ENCODE measurements around the gene HTRA1.

The HTRA1 gene

DNA sequence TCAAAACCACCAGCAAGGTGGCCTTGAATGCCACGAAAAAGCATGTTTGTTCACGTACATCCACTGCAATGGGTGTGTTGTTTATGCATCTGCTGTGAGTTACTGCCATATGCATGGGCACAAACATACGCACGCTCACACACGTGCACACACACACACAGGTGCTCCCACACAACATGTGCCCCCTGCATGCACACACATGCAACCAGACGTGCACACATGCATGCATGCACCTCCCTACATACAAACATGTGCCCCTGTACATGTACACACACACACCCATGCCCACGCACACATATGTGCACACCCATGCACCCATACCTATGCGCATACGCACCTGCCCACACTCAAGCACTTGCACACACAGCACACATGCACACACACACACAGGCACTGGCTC, 89.1 kb downstream of the HTRA1 start:
- H3F3A ChIP-seq (ENCODE audit: low read depth) = no peaks in the 10 kb centered on the region
- H3K36me3 ChIP-seq (ENCODE audit: insufficient read depth, low read length) = no peaks in the 10 kb centered on the region
- TF ChIP-seq EZH2phosphoT487 (IDR thresholded peaks at IDR 0.05; ENCODE audit: borderline replicate concordance) = no peak
- TF ChIP-seq, protein P1, sequence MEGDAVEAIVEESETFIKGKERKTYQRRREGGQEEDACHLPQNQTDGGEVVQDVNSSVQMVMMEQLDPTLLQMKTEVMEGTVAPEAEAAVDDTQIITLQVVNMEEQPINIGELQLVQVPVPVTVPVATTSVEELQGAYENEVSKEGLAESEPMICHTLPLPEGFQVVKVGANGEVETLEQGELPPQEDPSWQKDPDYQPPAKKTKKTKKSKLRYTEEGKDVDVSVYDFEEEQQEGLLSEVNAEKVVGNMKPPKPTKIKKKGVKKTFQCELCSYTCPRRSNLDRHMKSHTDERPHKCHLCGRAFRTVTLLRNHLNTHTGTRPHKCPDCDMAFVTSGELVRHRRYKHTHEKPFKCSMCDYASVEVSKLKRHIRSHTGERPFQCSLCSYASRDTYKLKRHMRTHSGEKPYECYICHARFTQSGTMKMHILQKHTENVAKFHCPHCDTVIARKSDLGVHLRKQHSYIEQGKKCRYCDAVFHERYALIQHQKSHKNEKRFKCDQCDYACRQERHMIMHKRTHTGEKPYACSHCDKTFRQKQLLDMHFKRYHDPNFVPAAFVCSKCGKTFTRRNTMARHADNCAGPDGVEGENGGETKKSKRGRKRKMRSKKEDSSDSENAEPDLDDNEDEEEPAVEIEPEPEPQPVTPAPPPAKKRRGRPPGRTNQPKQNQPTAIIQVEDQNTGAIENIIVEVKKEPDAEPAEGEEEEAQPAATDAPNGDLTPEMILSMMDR (conservative IDR thresholded peaks at IDR 0.05; ENCODE audit: low read length) = no peak
- H3K9me3 ChIP-seq (ENCODE audit: insufficient read depth, low read depth, low read length) = no peaks in the 10 kb centered on the region
- H4K20me1 ChIP-seq (ENCODE audit: insufficient read depth, low read length, poor library complexity, severe bottlenecking) = no peaks in the 10 kb centered on the region
- no peaks in the 10 kb centered on the region for H3K27me3 ChIP-seq (ENCODE audit: insufficient read depth, low read length, poor library complexity, severe bottlenecking)
- H3K9ac ChIP-seq (ENCODE audit: low read depth, low read length, poor library complexity, severe bottlenecking) = no peak overlapping the region
- no peak overlapping the region for H3K4me2 ChIP-seq (ENCODE audit: low read depth, low read length, poor library complexity, severe bottlenecking)
- peak overlapping the region; percentile 54; the same call in 1 of the 2 replicates for H2AFZ ChIP-seq (ENCODE audit: low read length)
- H3K9me2 ChIP-seq (replicated peaks; ENCODE audit: low read depth, low read length) = no peaks in the 10 kb centered on the region
- H3K4me3 ChIP-seq (ENCODE audit: low read length, poor library complexity, severe bottlenecking) = no peak overlapping the region
- H3K79me2 ChIP-seq (ENCODE audit: insufficient read depth, low read length) = no peaks in the 10 kb centered on the region
- peaks cover 36% of the 10 kb centered on the region for H3K4me1 ChIP-seq (ENCODE audit: insufficient read depth, low read length, poor library complexity, severe bottlenecking)

DNA sequence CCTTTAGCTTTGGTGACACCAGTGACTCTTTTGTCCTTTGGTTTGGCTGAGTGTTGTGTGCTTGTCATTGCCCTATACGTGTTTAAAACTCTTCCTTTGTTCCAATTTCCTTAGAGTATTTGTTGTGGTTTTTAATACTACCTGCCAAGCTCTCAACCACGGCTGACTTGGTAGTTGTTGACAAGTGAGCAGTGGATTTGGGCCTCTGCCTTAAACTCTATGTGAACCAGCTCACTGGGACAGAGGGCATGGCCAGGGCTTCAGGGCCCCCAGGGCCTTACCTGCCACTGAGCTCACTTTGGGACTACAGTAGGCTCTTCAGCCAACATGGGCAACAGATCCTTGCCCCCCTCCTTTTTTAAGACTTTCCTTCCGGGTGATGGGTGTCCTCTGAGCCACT, 89.6 kb downstream of the HTRA1 start:
- H3K4me2 ChIP-seq (ENCODE audit: low read depth, low read length, poor library complexity, severe bottlenecking) = no peak overlapping the region
- H4K20me1 ChIP-seq (ENCODE audit: insufficient read depth, low read length, poor library complexity, severe bottlenecking) = no peaks in the 10 kb centered on the region
- peaks cover 32% of the 10 kb centered on the region for H3K4me1 ChIP-seq (ENCODE audit: insufficient read depth, low read length, poor library complexity, severe bottlenecking)
- no peaks in the 10 kb centered on the region for H3K27me3 ChIP-seq (ENCODE audit: insufficient read depth, low read length, poor library complexity, severe bottlenecking)
- H3K4me3 ChIP-seq (ENCODE audit: low read length, poor library complexity, severe bottlenecking) = no peak overlapping the region
- H3K9me2 ChIP-seq (replicated peaks; ENCODE audit: low read depth, low read length) = no peaks in the 10 kb centered on the region
- peak overlapping the region; percentile 54 for H2AFZ ChIP-seq (ENCODE audit: low read length)
- TF ChIP-seq EZH2phosphoT487 (IDR thresholded peaks at IDR 0.05; ENCODE audit: borderline replicate concordance) = no peak
- TF ChIP-seq, protein P1 (conservative IDR thresholded peaks at IDR 0.05; ENCODE audit: low read length) = no peak
- no peaks in the 10 kb centered on the region for H3K79me2 ChIP-seq (ENCODE audit: insufficient read depth, low read length)
- no peaks in the 10 kb centered on the region for H3F3A ChIP-seq (ENCODE audit: low read depth)
- no peaks in the 10 kb centered on the region for H3K36me3 ChIP-seq (ENCODE audit: insufficient read depth, low read length)
- no peaks in the 10 kb centered on the region for H3K9me3 ChIP-seq (ENCODE audit: insufficient read depth, low read depth, low read length)
- peak overlapping the region; percentile 45 for H3K9ac ChIP-seq (ENCODE audit: low read depth, low read length, poor library complexity, severe bottlenecking)

DNA sequence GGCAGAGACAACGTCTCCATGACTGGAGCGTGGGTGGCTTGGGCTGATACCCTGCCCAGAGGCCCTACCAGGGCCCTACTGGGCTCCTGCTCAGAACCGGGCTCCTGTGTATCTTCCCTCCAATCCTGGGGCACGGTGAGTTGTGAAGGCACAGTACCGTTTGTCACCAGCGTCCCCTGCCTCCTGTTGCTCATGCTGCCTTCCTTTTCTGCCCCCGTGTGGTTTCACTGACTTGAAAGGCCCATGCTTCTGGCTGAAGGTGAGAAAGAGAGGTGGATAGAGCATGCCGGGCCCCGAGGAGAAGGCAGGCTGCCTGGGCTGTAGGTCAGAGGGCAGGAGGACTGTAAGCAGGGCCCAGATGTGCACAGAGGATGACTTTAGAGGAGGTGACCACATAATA, 90.1 kb downstream of the HTRA1 start:
- Histone ChIP-seq H3K36me3 (ENCODE audit: insufficient read depth, low read length) (no peaks in the 10 kb centered on the region), H3K27me3 (ENCODE audit: insufficient read depth, low read length, poor library complexity, severe bottlenecking) (no peaks in the 10 kb centered on the region), H3K4me1 (ENCODE audit: insufficient read depth, low read length, poor library complexity, severe bottlenecking) (peaks cover 32% of the 10 kb centered on the region), H3K4me3 (ENCODE audit: low read length, poor library complexity, severe bottlenecking) (no peak overlapping the region), H4K20me1 (ENCODE audit: insufficient read depth, low read length, poor library complexity, severe bottlenecking) (no peaks in the 10 kb centered on the region), H3K9me2 (replicated peaks; ENCODE audit: low read depth, low read length) (no peaks in the 10 kb centered on the region), H3F3A (ENCODE audit: low read depth) (no peaks in the 10 kb centered on the region), H3K79me2 (ENCODE audit: insufficient read depth, low read length) (no peaks in the 10 kb centered on the region), H3K9ac (ENCODE audit: low read depth, low read length, poor library complexity, severe bottlenecking) (peak overlapping the region; percentile 45), H2AFZ (ENCODE audit: low read length) (peak overlapping the region; percentile 54; the same call in 1 of the 2 replicates), H3K4me2 (ENCODE audit: low read depth, low read length, poor library complexity, severe bottlenecking) (no peak overlapping the region), H3K9me3 (ENCODE audit: insufficient read depth, low read depth, low read length) (no peaks in the 10 kb centered on the region)
- TF ChIP-seq EZH2phosphoT487 (IDR thresholded peaks at IDR 0.05; ENCODE audit: borderline replicate concordance) = no peak
- TF ChIP-seq, protein P1 (conservative IDR thresholded peaks at IDR 0.05; ENCODE audit: low read length) = peak; percentile 48

Measured in Loucy (cell line).